Measurements from ENCODE around the gene KIAA0753. TPM values are rescaled to one million over a fixed set of nuclear protein-coding genes. Genes with fewer than 3 reads are reported as not detected.
A peak's percentile ranks its signal among the peaks of the same experiment; 100 is the strongest.

KIAA0753 gene
- total and polyA plus RNA-seq, 2 of the 13 experiments (the other 11 are each of a cell fraction or from before 2014, with no cell fraction given), result 5.2 to 9.1 TPM

- TF ChIP-seq, protein P1, sequence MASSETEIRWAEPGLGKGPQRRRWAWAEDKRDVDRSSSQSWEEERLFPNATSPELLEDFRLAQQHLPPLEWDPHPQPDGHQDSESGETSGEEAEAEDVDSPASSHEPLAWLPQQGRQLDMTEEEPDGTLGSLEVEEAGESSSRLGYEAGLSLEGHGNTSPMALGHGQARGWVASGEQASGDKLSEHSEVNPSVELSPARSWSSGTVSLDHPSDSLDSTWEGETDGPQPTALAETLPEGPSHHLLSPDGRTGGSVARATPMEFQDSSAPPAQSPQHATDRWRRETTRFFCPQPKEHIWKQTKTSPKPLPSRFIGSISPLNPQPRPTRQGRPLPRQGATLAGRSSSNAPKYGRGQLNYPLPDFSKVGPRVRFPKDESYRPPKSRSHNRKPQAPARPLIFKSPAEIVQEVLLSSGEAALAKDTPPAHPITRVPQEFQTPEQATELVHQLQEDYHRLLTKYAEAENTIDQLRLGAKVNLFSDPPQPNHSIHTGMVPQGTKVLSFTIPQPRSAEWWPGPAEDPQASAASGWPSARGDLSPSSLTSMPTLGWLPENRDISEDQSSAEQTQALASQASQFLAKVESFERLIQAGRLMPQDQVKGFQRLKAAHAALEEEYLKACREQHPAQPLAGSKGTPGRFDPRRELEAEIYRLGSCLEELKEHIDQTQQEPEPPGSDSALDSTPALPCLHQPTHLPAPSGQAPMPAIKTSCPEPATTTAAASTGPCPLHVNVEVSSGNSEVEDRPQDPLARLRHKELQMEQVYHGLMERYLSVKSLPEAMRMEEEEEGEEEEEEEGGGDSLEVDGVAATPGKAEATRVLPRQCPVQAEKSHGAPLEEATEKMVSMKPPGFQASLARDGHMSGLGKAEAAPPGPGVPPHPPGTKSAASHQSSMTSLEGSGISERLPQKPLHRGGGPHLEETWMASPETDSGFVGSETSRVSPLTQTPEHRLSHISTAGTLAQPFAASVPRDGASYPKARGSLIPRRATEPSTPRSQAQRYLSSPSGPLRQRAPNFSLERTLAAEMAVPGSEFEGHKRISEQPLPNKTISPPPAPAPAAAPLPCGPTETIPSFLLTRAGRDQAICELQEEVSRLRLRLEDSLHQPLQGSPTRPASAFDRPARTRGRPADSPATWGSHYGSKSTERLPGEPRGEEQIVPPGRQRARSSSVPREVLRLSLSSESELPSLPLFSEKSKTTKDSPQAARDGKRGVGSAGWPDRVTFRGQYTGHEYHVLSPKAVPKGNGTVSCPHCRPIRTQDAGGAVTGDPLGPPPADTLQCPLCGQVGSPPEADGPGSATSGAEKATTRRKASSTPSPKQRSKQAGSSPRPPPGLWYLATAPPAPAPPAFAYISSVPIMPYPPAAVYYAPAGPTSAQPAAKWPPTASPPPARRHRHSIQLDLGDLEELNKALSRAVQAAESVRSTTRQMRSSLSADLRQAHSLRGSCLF (CRISPR knock-in tag; IDR thresholded peaks at IDR 0.05; ENCODE audit: borderline replicate concordance), result no peak
- TF ChIP-seq ZNF609 (CRISPR knock-in tag; IDR thresholded peaks at IDR 0.05; ENCODE audit: borderline replicate concordance), result peak; percentile 79
- TF ChIP-seq GPBP1L1 (CRISPR knock-in tag; IDR thresholded peaks at IDR 0.05), result no peak
- TF ChIP-seq, protein P2, sequence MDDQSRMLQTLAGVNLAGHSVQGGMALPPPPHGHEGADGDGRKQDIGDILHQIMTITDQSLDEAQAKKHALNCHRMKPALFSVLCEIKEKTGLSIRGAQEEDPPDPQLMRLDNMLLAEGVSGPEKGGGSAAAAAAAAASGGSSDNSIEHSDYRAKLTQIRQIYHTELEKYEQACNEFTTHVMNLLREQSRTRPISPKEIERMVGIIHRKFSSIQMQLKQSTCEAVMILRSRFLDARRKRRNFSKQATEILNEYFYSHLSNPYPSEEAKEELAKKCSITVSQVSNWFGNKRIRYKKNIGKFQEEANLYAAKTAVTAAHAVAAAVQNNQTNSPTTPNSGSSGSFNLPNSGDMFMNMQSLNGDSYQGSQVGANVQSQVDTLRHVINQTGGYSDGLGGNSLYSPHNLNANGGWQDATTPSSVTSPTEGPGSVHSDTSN (CRISPR knock-in tag; IDR thresholded peaks at IDR 0.05; ENCODE audit: borderline replicate concordance), result no peak
- no peak; the same call in 1 of the 2 replicates for TF ChIP-seq ONECUT2 (CRISPR knock-in tag; IDR thresholded peaks at IDR 0.05)
- TF ChIP-seq ZNF136 (CRISPR knock-in tag; IDR thresholded peaks at IDR 0.05; ENCODE audit: low read depth), result no peak
- no peak for TF ChIP-seq MATR3 (CRISPR knock-in tag; IDR thresholded peaks at IDR 0.05)
- TF ChIP-seq, protein P3, sequence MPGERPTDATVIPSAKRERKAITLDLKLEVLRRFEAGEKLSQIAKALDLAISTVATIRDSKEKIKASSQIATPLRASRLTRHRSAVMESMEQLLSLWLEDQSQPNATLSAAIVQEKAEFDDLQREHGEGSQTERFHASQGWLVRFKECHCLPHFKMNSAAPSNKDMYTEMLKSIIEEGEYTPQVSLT (CRISPR knock-in tag; IDR thresholded peaks at IDR 0.05; ENCODE audit: borderline replicate concordance, low read depth), result no peak
- TF ChIP-seq SP2 (CRISPR knock-in tag; IDR thresholded peaks at IDR 0.05), result no peak
- TF ChIP-seq SATB2 (CRISPR knock-in tag; IDR thresholded peaks at IDR 0.05), result no peak
- no peak for TF ChIP-seq ZSCAN25 (CRISPR knock-in tag; IDR thresholded peaks at IDR 0.05)
- TF ChIP-seq ZNF431 (CRISPR knock-in tag; IDR thresholded peaks at IDR 0.05; ENCODE audit: borderline replicate concordance, low read depth), result no peak
- TF ChIP-seq ZSCAN22 (CRISPR knock-in tag; IDR thresholded peaks at IDR 0.05), result no peak
- 0 out of 2 replicates have a peak, but pooled peaks have one; percentile 16 for TF ChIP-seq NR2C2 (CRISPR knock-in tag; IDR thresholded peaks at IDR 0.05; ENCODE audit: borderline replicate concordance)
- TF ChIP-seq ZNF207 (IDR thresholded peaks at IDR 0.05; ENCODE audit: borderline replicate concordance), result no peak
Observed at GRCh38 chr17:6683081-6683684, 42.7 kb upstream of the KIAA0753 start (continued).
